WTC11 (cell line): ENCODE results near the gene LCN12. TPM values are rescaled to one million over a fixed set of nuclear protein-coding genes. Genes with fewer than 3 reads are reported as not detected.

ENCODE experiments used
- ATAC-seq: fragments of 200-7000 bp; cut with Tn5 transposase; 2 replicates; pipeline ENCODE4 v1.10.0; 2021; ENCODE audit warnings: mild to moderate bottlenecking, moderate library complexity
- CTCF ChIA-PET: fragments of 300-600 bp; sonication (Branson Sonifier 250); formaldehyde crosslinking; loops from one replicate; lab custom pipeline; 2021; ENCODE audit warnings: antibody characterized with exemption; lab: Charles Lee
- POLR2A ChIA-PET: fragments of 350-600 bp; sonication (Branson Sonifier 250); formaldehyde crosslinking; loops from one replicate; lab custom pipeline; 2021; ENCODE audit warnings: antibody characterized with exemption; lab: Charles Lee
- DNase-seq: peaks from one replicate; pipeline ENCODE4 v3.0.0; 2021; ENCODE audit warnings: low spot score
- H3K27ac Mint-ChIP-seq: 2 replicates; pipeline ENCODE4 v1.8.0; 2021; ENCODE audit warnings: mixed read lengths
- H3K27me3 Mint-ChIP-seq: 2 replicates; pipeline ENCODE4 v1.8.0; 2021; ENCODE audit warnings: low read depth, mild to moderate bottlenecking, moderate library complexity, mixed read lengths
- H3K36me3 Mint-ChIP-seq: 2 replicates; pipeline ENCODE4 v1.8.0; 2021; ENCODE audit warnings: mixed read lengths
- H3K4me1 Mint-ChIP-seq: 2 replicates; pipeline ENCODE4 v1.8.0; 2022; ENCODE audit warnings: mixed read lengths
- H3K4me3 Mint-ChIP-seq: 2 replicates; pipeline ENCODE4 v1.8.0; 2021; ENCODE audit warnings: mild to moderate bottlenecking, moderate library complexity, mixed read lengths
- H3K9me3 Mint-ChIP-seq: 2 replicates; pipeline ENCODE4 v1.8.0; 2021; ENCODE audit warnings: mixed read lengths
- ARID4B ChIP-seq: sonication (generic); formaldehyde crosslinking; IDR thresholded peaks from 2 replicates; pipeline ENCODE4 v1.8.0; 2023; ENCODE audit warnings: missing genetic modification reagents, mild to moderate bottlenecking, borderline replicate concordance
- ATF1 ChIP-seq: sonication (generic); formaldehyde crosslinking; IDR thresholded peaks from 2 replicates; pipeline ENCODE4 v1.8.1; 2023; ENCODE audit warnings: mild to moderate bottlenecking, moderate library complexity, missing genetic modification reagents
- CDX4 ChIP-seq: fragments of 250-450 bp; sonication (Bioruptor Pico); IDR thresholded peaks from 2 replicates; pipeline ENCODE4 v1.9.0; 2021; ENCODE audit warnings: moderate library complexity, mild to moderate bottlenecking, inconsistent platforms, borderline replicate concordance
- ELF4 ChIP-seq: sonication (generic); formaldehyde crosslinking; IDR thresholded peaks from 2 replicates; pipeline ENCODE4 v1.8.1; 2022; ENCODE audit warnings: low read depth, mild to moderate bottlenecking, moderate library complexity, missing genetic modification reagents
- ERG ChIP-seq: fragments of 250-450 bp; sonication (Bioruptor Pico); IDR thresholded peaks from 2 replicates; pipeline ENCODE4 v1.8.0; 2021; ENCODE audit warnings: mild to moderate bottlenecking
- ETV6 ChIP-seq: sonication (generic); formaldehyde crosslinking; IDR thresholded peaks from 2 replicates; pipeline ENCODE4 v1.8.1; 2022; ENCODE audit warnings: mild to moderate bottlenecking, missing genetic modification reagents
- FOXK1 ChIP-seq: sonication (generic); formaldehyde crosslinking; IDR thresholded peaks from 2 replicates; pipeline ENCODE4 v1.8.0; 2022; ENCODE audit warnings: mild to moderate bottlenecking, moderate library complexity, missing genetic modification reagents
- GABPB1 ChIP-seq: sonication (generic); formaldehyde crosslinking; IDR thresholded peaks from 2 replicates; pipeline ENCODE4 v1.8.1; 2023; ENCODE audit warnings: mild to moderate bottlenecking, missing genetic modification reagents
- GTF2I ChIP-seq: fragments of 250-450 bp; sonication (Bioruptor Pico); conservative IDR thresholded peaks from 2 replicates; pipeline ENCODE4 v1.4.0; 2021; ENCODE audit warnings: mild to moderate bottlenecking
- HMGXB4 ChIP-seq: sonication (generic); formaldehyde crosslinking; IDR thresholded peaks from 2 replicates; pipeline ENCODE4 v1.8.1; 2023; ENCODE audit warnings: mild to moderate bottlenecking, moderate library complexity, missing genetic modification reagents
- JUN ChIP-seq: sonication (generic); formaldehyde crosslinking; IDR thresholded peaks from 2 replicates; pipeline ENCODE4 v1.8.0; 2023; ENCODE audit warnings: mild to moderate bottlenecking, missing genetic modification reagents
- NFATC4 ChIP-seq: fragments of 250-450 bp; sonication (Bioruptor Pico); IDR thresholded peaks from 2 replicates; pipeline ENCODE4 v1.9.0; 2021; ENCODE audit warnings: mild to moderate bottlenecking
- NR2C2 ChIP-seq: sonication (generic); formaldehyde crosslinking; IDR thresholded peaks from 2 replicates; pipeline ENCODE4 v1.8.0; 2022; ENCODE audit warnings: mild to moderate bottlenecking, missing genetic modification reagents
- PREB ChIP-seq: sonication (generic); formaldehyde crosslinking; IDR thresholded peaks from 2 replicates; pipeline ENCODE4 v1.8.1; 2022; ENCODE audit warnings: mild to moderate bottlenecking, missing genetic modification reagents, moderate library complexity, borderline replicate concordance
- SMAD3 ChIP-seq: sonication (generic); formaldehyde crosslinking; IDR thresholded peaks from 2 replicates; pipeline ENCODE4 v1.8.0; 2022; ENCODE audit warnings: missing genetic modification reagents, mild to moderate bottlenecking, borderline replicate concordance
- TEAD1 ChIP-seq: sonication (generic); formaldehyde crosslinking; IDR thresholded peaks from 2 replicates; pipeline ENCODE4 v1.8.0; 2022; ENCODE audit warnings: mild to moderate bottlenecking, missing genetic modification reagents
- ZNF138 ChIP-seq: sonication (generic); formaldehyde crosslinking; conservative IDR thresholded peaks from 2 replicates; pipeline ENCODE4 v1.8.1; 2022; ENCODE audit warnings: mild to moderate bottlenecking, moderate library complexity, missing genetic modification reagents
- ZNF232 ChIP-seq: sonication (generic); formaldehyde crosslinking; IDR thresholded peaks from 2 replicates; pipeline ENCODE4 v1.8.0; 2022; ENCODE audit warnings: mild to moderate bottlenecking, missing genetic modification reagents
- total RNA-seq: library from RNA; stranded (reverse); gene quantifications from 3 replicates; pipeline ENCODE4 v1.2.3, GENCODE V29; 2021
- TF ChIP-seq, protein P1 (sequence below): fragments of 250-450 bp; sonication (Bioruptor Pico); IDR thresholded peaks from 2 replicates; pipeline ENCODE4 v2.1.2; 2022; ENCODE audit warnings: mild to moderate bottlenecking, moderate library complexity
- TF ChIP-seq, protein P2 (sequence below): sonication (generic); formaldehyde crosslinking; IDR thresholded peaks from 2 replicates; pipeline ENCODE4 v1.8.1; 2022; ENCODE audit warnings: mild to moderate bottlenecking, moderate library complexity, missing genetic modification reagents

Gene LCN12
- total RNA-seq, 1 experiment from 2014 or later = 1.9 TPM

DNA sequence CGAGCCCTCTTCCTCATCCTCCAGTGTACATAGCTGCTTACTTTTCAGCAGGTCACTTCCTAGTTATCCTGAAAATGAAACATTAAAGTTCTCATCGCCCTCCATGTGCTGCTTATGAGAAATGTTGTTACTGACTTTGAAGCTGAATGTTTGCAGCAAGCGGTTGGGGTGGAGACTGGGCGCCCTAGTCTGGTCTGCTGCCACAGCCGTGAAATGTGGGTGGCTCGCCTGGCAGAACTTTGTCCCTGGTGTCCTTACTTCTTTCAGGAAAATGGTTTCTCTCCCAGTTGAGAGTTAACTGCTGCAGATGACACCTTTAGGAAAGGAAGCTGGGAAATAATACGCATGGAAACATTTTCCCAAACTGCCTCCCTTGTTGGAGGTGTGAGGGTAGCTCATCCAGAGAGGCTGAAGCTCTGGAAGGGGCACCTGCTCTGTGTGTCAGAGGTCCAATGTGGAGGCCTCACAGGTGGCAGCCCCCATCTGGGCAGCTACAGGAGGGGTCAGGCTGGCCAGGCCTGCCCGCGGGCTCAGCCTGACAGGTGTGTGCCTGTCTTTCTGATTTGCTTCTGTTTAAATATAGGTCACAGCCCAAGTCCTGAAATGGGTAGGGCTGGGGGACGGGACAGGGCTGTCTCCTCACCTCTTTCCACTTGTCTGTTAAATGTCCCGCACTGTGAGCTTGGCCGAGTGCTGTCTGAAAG lies 41.7 kb upstream of the LCN12 start (continued):
- no peak for TF ChIP-seq ETV6 (CRISPR knock-in tag)
- TF ChIP-seq, protein P1, sequence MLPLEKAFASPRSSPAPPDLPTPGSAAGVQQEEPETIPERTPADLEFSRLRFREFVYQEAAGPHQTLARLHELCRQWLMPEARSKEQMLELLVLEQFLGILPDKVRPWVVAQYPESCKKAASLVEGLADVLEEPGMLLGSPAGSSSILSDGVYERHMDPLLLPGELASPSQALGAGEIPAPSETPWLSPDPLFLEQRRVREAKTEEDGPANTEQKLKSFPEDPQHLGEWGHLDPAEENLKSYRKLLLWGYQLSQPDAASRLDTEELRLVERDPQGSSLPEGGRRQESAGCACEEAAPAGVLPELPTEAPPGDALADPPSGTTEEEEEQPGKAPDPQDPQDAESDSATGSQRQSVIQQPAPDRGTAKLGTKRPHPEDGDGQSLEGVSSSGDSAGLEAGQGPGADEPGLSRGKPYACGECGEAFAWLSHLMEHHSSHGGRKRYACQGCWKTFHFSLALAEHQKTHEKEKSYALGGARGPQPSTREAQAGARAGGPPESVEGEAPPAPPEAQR = no peak
- no peak for TF ChIP-seq SMAD3 (CRISPR knock-in tag)
- no peak for TF ChIP-seq ZNF138
- no peak for TF ChIP-seq NR2C2 (CRISPR knock-in tag)
- TF ChIP-seq ARID4B (CRISPR knock-in tag) = no peak
- TF ChIP-seq, all 79 proteins: peak for 0

GRCh38 chr9:136910901-136911245 lies 41.2 kb upstream of the LCN12 start:
- Mint-ChIP-seq H3K9me3 (no peaks in the 10 kb centered on the region), H3K4me3 (no peak overlapping the region), H3K27me3 (no peaks in the 10 kb centered on the region), H3K27ac (no peak overlapping the region), H3K4me1 (no peaks in the 10 kb centered on the region), H3K36me3 (peaks cover 44% of the 10 kb centered on the region)
- TF ChIP-seq, protein P2, sequence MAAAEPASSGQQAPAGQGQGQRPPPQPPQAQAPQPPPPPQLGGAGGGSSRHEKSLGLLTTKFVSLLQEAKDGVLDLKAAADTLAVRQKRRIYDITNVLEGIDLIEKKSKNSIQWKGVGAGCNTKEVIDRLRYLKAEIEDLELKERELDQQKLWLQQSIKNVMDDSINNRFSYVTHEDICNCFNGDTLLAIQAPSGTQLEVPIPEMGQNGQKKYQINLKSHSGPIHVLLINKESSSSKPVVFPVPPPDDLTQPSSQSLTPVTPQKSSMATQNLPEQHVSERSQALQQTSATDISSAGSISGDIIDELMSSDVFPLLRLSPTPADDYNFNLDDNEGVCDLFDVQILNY = no peak
- no peak for TF ChIP-seq NFATC4 (CRISPR knock-in tag)
- no peak for TF ChIP-seq GTF2I (CRISPR knock-in tag)
- TF ChIP-seq PREB = no peak
- TF ChIP-seq ELF4 (CRISPR knock-in tag) = no peak
- no peak for TF ChIP-seq JUN (CRISPR knock-in tag)
- TF ChIP-seq ZNF232 (CRISPR knock-in tag) = no peak
- no peak for TF ChIP-seq GABPB1 (CRISPR knock-in tag)
- TF ChIP-seq HMGXB4 (CRISPR knock-in tag) = no peak
- no peak for TF ChIP-seq ERG
- no peak for TF ChIP-seq CDX4
- no peak for TF ChIP-seq TEAD1
- no peak for TF ChIP-seq FOXK1 (CRISPR knock-in tag)
- no peak for TF ChIP-seq ATF1 (CRISPR knock-in tag)
- ATAC-seq (peak; percentile 55), DNase-seq (no peak)
- ChIA-PET POLR2A (no interaction called here), CTCF (interaction anchor here (0.6 kb wide), 1 partner anchor 125 kb away, joined by 3 read pairs; no protein-coding TSS in a partner anchor)
